Heart left ventricle (tissue), 16 donors: ENCODE measurements around the gene RUNX1. TPM values are rescaled to one million over a fixed set of nuclear protein-coding genes. Genes with fewer than 3 reads are reported as not detected.

Experiments used
- ATAC-seq, 4 donors: fragments of 200-7000 bp; cut with Tn5 transposase; one replicate each; pipeline ENCODE4 v1.9.1; 2020 to 2022; ENCODE audit warnings: moderate library complexity in 4 of 4, mild to moderate bottlenecking in 3 of 4, moderate number of reproducible peaks in 1 of 4
- DNase-seq, 5 donors: peaks; one replicate each; pipeline ENCODE4 v3.0.0-alpha.2; 2020
- H3K27ac ChIP-seq, 12 donors: fragments of 200-600 bp; sonication (generic) in 4 of 12; one replicate each; pipeline versions ENCODE4 v1.5.0 to v1.8.0; 2016 to 2022; ENCODE audit warnings: mild to moderate bottlenecking in 2 of 12
- H3K27me3 ChIP-seq, 9 donors: fragments of 200-600 bp; sonication (generic) in 2 of 9; one replicate each; pipeline versions ENCODE4 v1.5.1 to v1.8.0; 2016 to 2022; ENCODE audit warnings: mild to moderate bottlenecking in 3 of 9
- H3K36me3 ChIP-seq, 9 donors: fragments of 200-600 bp; sonication (generic) in 2 of 9; one replicate each; pipeline versions ENCODE4 v1.5.0 to v1.8.0; 2018 to 2022; ENCODE audit warnings: mild to moderate bottlenecking in 2 of 9
- H3K4me1 ChIP-seq, 12 donors: fragments of 200-600 bp; sonication (generic) in 4 of 12; one replicate each; pipeline versions ENCODE4 v1.5.0 to v1.8.0; 2016 to 2022; ENCODE audit warnings: mild to moderate bottlenecking in 3 of 12
- H3K4me3 ChIP-seq, 12 donors: fragments of 200-600 bp; sonication (generic) in 4 of 12; one replicate each; pipeline versions ENCODE4 v1.5.0 to v1.8.0; 2017 to 2022; ENCODE audit warnings: mild to moderate bottlenecking in 9 of 12, moderate library complexity in 4 of 12
- H3K9me3 ChIP-seq, 12 donors: fragments of 200-600 bp; sonication (generic) in 4 of 12; one replicate each; pipeline versions ENCODE4 v1.5.0 to v1.8.0; 2016 to 2022; ENCODE audit warnings: mild to moderate bottlenecking in 1 of 12
- POLR2A ChIP-seq, 2 donors: fragments of 450-650 bp; IDR thresholded peaks; one replicate each; pipeline ENCODE4 v1.6.1; 2017; ENCODE audit warnings: antibody characterized with exemption in 2 of 2, mild to moderate bottlenecking in 2 of 2, moderate library complexity in 2 of 2
- WGBS, 4 donors: extraction: QIAGEN DNeasy Blood & Tissue Kit in 2 of 4; methylation state at CpG; one replicate each; pipeline versions ENCODE4 v1.1.5 to v1.1.7; 2013 to 2018; 5-methylcytosine and 5-hydroxymethylcytosine counted together
- intact Hi-C, 10 donors: fragments of 100-400 bp; cut with DNase I; formaldehyde crosslinking; loops; one replicate each; pipeline versions ENCODE4 v1.11.1 to v1.14.2; 2022
- long read RNA-seq, 3 donors: library from polyadenylated mRNA; unstranded; transcript quantifications; one replicate each; pipeline ENCODE4 v2.0.0, GENCODE V29; 2020 to 2021
- polyA plus RNA-seq, 2 donors: library from polyadenylated mRNA; stranded (reverse); fragments of 200-250 nt; gene quantifications; one replicate each; pipeline ENCODE4 v1.2.3, GENCODE V29; 2013
- total RNA-seq, 9 donors: library from RNA; depleted of rRNA in 2 of 9; stranded (reverse); fragments of >200 nt in 2 of 9; fragmentation: NEBNext Ultra II Directional in 3 of 9; extraction: Animal tissue kit (Norgen Biotek cat#: 25700) in 3 of 9; gene quantifications; one replicate each; pipeline versions ENCODE4 v1.1.0 to v1.2.4, GENCODE V29; 2016 to 2023
- TF ChIP-seq, protein P1 (sequence below), 12 donors: fragments of 200-600 bp; sonication (generic) in 4 of 12; IDR thresholded peaks; one replicate each; pipeline versions ENCODE4 v1.5.0 to v1.8.0; 2018 to 2022; ENCODE audit warnings: antibody characterized with exemption in 12 of 12, mild to moderate bottlenecking in 5 of 12
- donor health status: ischemic (EF 13 %, LVEDD 7.1; RV severe dilation, severe dysfunction).
- donor health status: healthy with polysubstance abuse.
- donor health status: DM: no; HTN: yes; CAD: no.
- donor health status: DM: no; HTN: no; CAD: no.
- donor health status: ischemic (EF 25% LVEDD 6.9; RV normal size, moderate dysfunction).
- donor health status: ischemic (EF 25% LVEDD 5.7; RV mildly dilated, moderate dysfunction).
- donor health status: healthy.
- donor health status: DM: yes; HTN: yes; CAD: no.
- donor health status: ischemic (EF 35%, LVEDD 5.7; RV mildly dilated, moderate dysfunction).
- donor health status: nonischemic (EF 11% LVEDD 7.7; RV severe dilation, severe dysfunction).
- donor health status: DM: yes; HTN: yes; CAD: no.
- donor health status: PGD.
- donor health status: ischemic (EF 29% LVEDD 5.4; RV normal size, mild dysfunction).
- donor health status: nonischemic (EF 23%, LVEDD 6.1; RV moderate dilation, normal function).

RUNX1 gene
- total RNA-seq, result 10 to 100 TPM in 2 of 9 donors, 1 to 10 TPM in 7; 1.5 to 54.5 (median 4.9) TPM
- polyA plus RNA-seq, result 1 to 10 TPM in 1 of 2 donors, under 1 TPM in 1; 0.61 to 1.9 TPM
- long read RNA-seq, donor 1, partial matches to known transcripts, result 0 of 1 reads
- long read RNA-seq, donor 1, other reads (novel, unspliced or antisense), result 1 of 1 reads
- long read RNA-seq, donor 2, partial matches to known transcripts, result 0 of 1 reads
- long read RNA-seq, donor 2, other reads (novel, unspliced or antisense), result 1 of 1 reads
- long read RNA-seq, donor 3, partial matches to known transcripts, result 0 of 1 reads
- long read RNA-seq, donor 3, other reads (novel, unspliced or antisense), result 1 of 1 reads

GRCh38 chr21:35048706-35049617 is at the start of gene RUNX1:
Gene RUNX1 (minus strand): TSS chr21:35049302.
- peak within 1 kb of the TSS in 8 of 12 donors; percentile 3 to 68 (median 34) for H3K4me3 ChIP-seq

GRCh38 chr21:35097525-35097924 is 48.4 kb upstream of the RUNX1 start:
- Histone ChIP-seq H3K27me3 (peaks cover 0 to 16% (median 0%) of the 10 kb centered on the region in 9 donors), H3K4me3 (no peak overlapping the region), H3K9me3 (no peaks in the 10 kb centered on the region), H3K27ac (no peak overlapping the region), H3K36me3 (no peaks in the 10 kb centered on the region), H3K4me1 (peaks cover 0 to 6% (median 0%) of the 10 kb centered on the region in 12 donors)
- WGBS, 4 donors, result 34 to 76% (median 72%) methylated on average over 4 of the region's 4 CpGs
- DNase-seq (no peak), ATAC-seq (no peak)
- TF ChIP-seq POLR2A (IDR thresholded peaks at IDR 0.05), result no peak
- TF ChIP-seq, protein P1, sequence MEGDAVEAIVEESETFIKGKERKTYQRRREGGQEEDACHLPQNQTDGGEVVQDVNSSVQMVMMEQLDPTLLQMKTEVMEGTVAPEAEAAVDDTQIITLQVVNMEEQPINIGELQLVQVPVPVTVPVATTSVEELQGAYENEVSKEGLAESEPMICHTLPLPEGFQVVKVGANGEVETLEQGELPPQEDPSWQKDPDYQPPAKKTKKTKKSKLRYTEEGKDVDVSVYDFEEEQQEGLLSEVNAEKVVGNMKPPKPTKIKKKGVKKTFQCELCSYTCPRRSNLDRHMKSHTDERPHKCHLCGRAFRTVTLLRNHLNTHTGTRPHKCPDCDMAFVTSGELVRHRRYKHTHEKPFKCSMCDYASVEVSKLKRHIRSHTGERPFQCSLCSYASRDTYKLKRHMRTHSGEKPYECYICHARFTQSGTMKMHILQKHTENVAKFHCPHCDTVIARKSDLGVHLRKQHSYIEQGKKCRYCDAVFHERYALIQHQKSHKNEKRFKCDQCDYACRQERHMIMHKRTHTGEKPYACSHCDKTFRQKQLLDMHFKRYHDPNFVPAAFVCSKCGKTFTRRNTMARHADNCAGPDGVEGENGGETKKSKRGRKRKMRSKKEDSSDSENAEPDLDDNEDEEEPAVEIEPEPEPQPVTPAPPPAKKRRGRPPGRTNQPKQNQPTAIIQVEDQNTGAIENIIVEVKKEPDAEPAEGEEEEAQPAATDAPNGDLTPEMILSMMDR (IDR thresholded peaks at IDR 0.05), result no peak
- intact Hi-C loops, result no loop called here

More at GRCh38 chr21:35048706-35049617, at the start of gene RUNX1:
- no peak for TF ChIP-seq POLR2A (IDR thresholded peaks at IDR 0.05)
- TF ChIP-seq, protein P1 (IDR thresholded peaks at IDR 0.05), result no peak
- no peaks in the 10 kb centered on the region for H3K36me3 ChIP-seq
- H3K9me3 ChIP-seq, result no peaks in the 10 kb centered on the region
- ATAC-seq, result peak in 3 of 4 donors; percentile 2 to 59 (median 52)
- 73 to 84% (median 80%) methylated on average over 14 of the region's 14 CpGs for WGBS, 4 donors
- H3K27me3 ChIP-seq, result peaks cover 0 to 11% (median 0%) of the 10 kb centered on the region in 9 donors
- DNase-seq, result peak; percentile 33 to 62 (median 45)
- H3K27ac ChIP-seq, result peak within 1 kb of the TSS in 5 of 12 donors; percentile 9 to 86 (median 33)
- H3K4me1 ChIP-seq, result peaks cover 0 to 71% (median 12%) of the 10 kb centered on the region in 12 donors
- intact Hi-C loops, result loop anchor here in 5 of 10 donors (5.0 to 10.0 kb wide), 5 partner anchors 154 to 896 kb away; no protein-coding TSS in a partner anchor

DNA sequence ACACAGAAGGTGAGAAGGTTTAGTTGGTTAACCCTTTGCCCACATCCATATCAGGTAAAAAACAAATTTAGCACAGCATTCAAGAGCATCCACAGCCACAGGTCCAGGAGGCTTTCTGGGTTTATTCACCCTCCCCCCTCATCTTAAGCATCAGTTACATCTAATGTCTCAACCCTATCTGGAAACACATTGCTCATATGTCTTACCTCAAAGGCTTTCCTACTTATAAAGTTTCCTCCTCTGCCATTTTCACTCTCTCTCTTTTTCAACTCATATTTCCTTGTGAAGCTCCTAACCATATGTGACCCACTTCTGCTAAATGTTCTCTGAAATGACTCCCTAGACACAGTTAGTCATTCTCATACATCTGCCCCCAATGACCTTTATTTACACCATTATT is 47.9 kb upstream of the RUNX1 start:
- Histone ChIP-seq H3K27me3 (peaks cover 0 to 16% (median 0%) of the 10 kb centered on the region in 9 donors), H3K4me3 (no peak overlapping the region), H3K36me3 (no peaks in the 10 kb centered on the region), H3K9me3 (no peaks in the 10 kb centered on the region), H3K27ac (no peak overlapping the region), H3K4me1 (peaks cover 0 to under 1% (median 0%) of the 10 kb centered on the region in 12 donors)
- intact Hi-C loops, result no loop called here
- DNase-seq (no peak), ATAC-seq (no peak)
- TF ChIP-seq, protein P1 (IDR thresholded peaks at IDR 0.05), result no peak
- no peak for TF ChIP-seq POLR2A (IDR thresholded peaks at IDR 0.05)

DNA sequence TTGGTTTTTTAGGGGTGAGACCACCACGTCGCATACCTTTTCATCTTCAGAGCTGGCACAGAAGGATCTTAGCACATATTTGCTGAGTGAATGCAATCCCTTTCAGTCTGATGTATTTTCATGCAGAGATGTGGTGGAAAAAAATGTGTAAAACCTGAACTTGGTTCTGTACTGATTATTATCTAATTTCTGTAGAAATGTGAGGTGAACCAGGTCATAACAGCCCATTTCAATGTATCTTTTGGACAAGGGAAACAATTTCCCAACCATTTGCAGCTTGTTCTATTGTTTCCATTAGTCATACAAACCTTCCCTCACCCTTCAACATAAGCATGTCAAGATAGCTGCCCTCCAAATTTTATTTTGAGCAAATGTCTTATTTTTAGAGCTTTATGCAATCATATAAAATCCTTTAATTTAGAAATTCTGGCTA is 46.8 kb upstream of the RUNX1 start:
- Histone ChIP-seq H3K27ac (no peak overlapping the region), H3K27me3 (peaks cover 0 to 16% (median 0%) of the 10 kb centered on the region in 9 donors), H3K4me3 (no peak overlapping the region), H3K4me1 (no peaks in the 10 kb centered on the region), H3K9me3 (no peaks in the 10 kb centered on the region), H3K36me3 (no peaks in the 10 kb centered on the region)
- TF ChIP-seq POLR2A (IDR thresholded peaks at IDR 0.05), result no peak
- TF ChIP-seq, protein P1 (IDR thresholded peaks at IDR 0.05), result no peak
- DNase-seq (no peak), ATAC-seq (no peak)
- intact Hi-C loops, result no loop called here
- WGBS, 4 donors, result 84 to 92% (median 90%) methylated on average over 2 of the region's 2 CpGs
